NCI-H1105 (cell line): ENCODE results near the gene STXBP5.

ENCODE experiments used
- DNase-seq: peaks from one replicate; lab custom pipeline; 2025; lab: John Stamatoyannopoulos, UW

The STXBP5 gene

GRCh38 chr6:147211349-147211748, 7.1 kb downstream of the STXBP5 start:
- DNase-seq = no peak

- no peak for DNase-seq
Observed at GRCh38 chr6:147211831-147212230, 7.6 kb downstream of the STXBP5 start.

- no peak for DNase-seq
Observed at GRCh38 chr6:147212622-147213021, 8.4 kb downstream of the STXBP5 start.

- DNase-seq = no peak
Observed at GRCh38 chr6:147213772-147214171, 9.6 kb downstream of the STXBP5 start.

GRCh38 chr6:147214248-147215227, 10.3 kb downstream of the STXBP5 start:
- no peak for DNase-seq

- no peak for DNase-seq
Observed at GRCh38 chr6:147216915-147217314, 12.7 kb downstream of the STXBP5 start.

GRCh38 chr6:147217840-147218404, 13.7 kb downstream of the STXBP5 start:
- no peak for DNase-seq

- DNase-seq = no peak
Observed at GRCh38 chr6:147218797-147219196, 14.6 kb downstream of the STXBP5 start.

- no peak for DNase-seq
Observed at GRCh38 chr6:147219463-147219862, 15.2 kb downstream of the STXBP5 start.

- DNase-seq = no peak
Observed at GRCh38 chr6:147220345-147220744, 16.1 kb downstream of the STXBP5 start.

GRCh38 chr6:147221739-147222138, 17.5 kb downstream of the STXBP5 start:
- no peak for DNase-seq

GRCh38 chr6:147222160-147222838, 18.1 kb downstream of the STXBP5 start:
- no peak for DNase-seq

GRCh38 chr6:147223736-147224135, 19.5 kb downstream of the STXBP5 start:
- no peak for DNase-seq

- DNase-seq = no peak
Observed at GRCh38 chr6:147226163-147226724, 22.0 kb downstream of the STXBP5 start.

- no peak for DNase-seq
Observed at GRCh38 chr6:147226877-147227276, 22.7 kb downstream of the STXBP5 start.

- DNase-seq = no peak
Observed at GRCh38 chr6:147227770-147228320, 23.6 kb downstream of the STXBP5 start.

- no peak for DNase-seq
Observed at GRCh38 chr6:147231589-147231988, 27.4 kb downstream of the STXBP5 start.

GRCh38 chr6:147234685-147235084, 30.5 kb downstream of the STXBP5 start:
- no peak for DNase-seq

GRCh38 chr6:147238164-147238563, 33.9 kb downstream of the STXBP5 start:
- DNase-seq = peak; percentile 37

GRCh38 chr6:147238906-147239305, 34.7 kb downstream of the STXBP5 start:
- no peak for DNase-seq

GRCh38 chr6:147244832-147245231, 40.6 kb downstream of the STXBP5 start:
- no peak for DNase-seq

- DNase-seq = no peak
Observed at GRCh38 chr6:147245693-147246092, 41.5 kb downstream of the STXBP5 start.
